HL-60 (cell line): ENCODE data around the gene CRYBA2.

Experiments used
- DNase-seq, 2 experiments: peaks; one replicate each; pipeline ENCODE4 v3.0.0-alpha.2; 2010 to 2020; ENCODE audit warnings: low read depth in 1 of 2, low spot score in 1 of 2
- H3K27ac ChIP-seq: fragments of 250-450 bp; sonication (Bioruptor Pico); replicated peaks from 2 replicates; pipeline ENCODE4 v1.5.1; 2020; ENCODE audit warnings: mild to moderate bottlenecking, moderate library complexity
- H3K27me3 ChIP-seq: fragments of 250-450 bp; sonication (Bioruptor Pico); 2 replicates; pipeline ENCODE4 v1.5.1; 2021; ENCODE audit warnings: mild to moderate bottlenecking, moderate library complexity; ENCODE audit not compliant: insufficient read depth, poor library complexity, severe bottlenecking
- H3K4me3 ChIP-seq: replicated peaks from 2 replicates; pipeline ENCODE4 v1.5.1; 2011; ENCODE audit warnings: mild to moderate bottlenecking, control low read depth, low read length; ENCODE audit not compliant: insufficient read depth
- GABPA ChIP-seq: IDR thresholded peaks from 2 replicates; pipeline ENCODE4 v1.6.1; 2012; ENCODE audit warnings: low read depth
- POLR2AphosphoS5 ChIP-seq: IDR thresholded peaks from 2 replicates; pipeline ENCODE4 v1.6.1; 2012; ENCODE audit warnings: low read depth
- SPI1 ChIP-seq: IDR thresholded peaks from 2 replicates; pipeline ENCODE4 v1.6.1; 2012; ENCODE audit warnings: low read depth, mild to moderate bottlenecking, borderline replicate concordance
- TF ChIP-seq, protein P1 (sequence below): IDR thresholded peaks from one replicate; pipeline ENCODE4 v1.5.1; 2011; ENCODE audit warnings: low read length, control low read depth, inconsistent platforms; ENCODE audit not compliant: insufficient read depth
- TF ChIP-seq, protein P2 (sequence below): IDR thresholded peaks from 2 replicates; pipeline ENCODE4 v1.6.1; 2012; ENCODE audit warnings: low read depth; ENCODE audit not compliant: insufficient replicate concordance

The CRYBA2 gene

DNA sequence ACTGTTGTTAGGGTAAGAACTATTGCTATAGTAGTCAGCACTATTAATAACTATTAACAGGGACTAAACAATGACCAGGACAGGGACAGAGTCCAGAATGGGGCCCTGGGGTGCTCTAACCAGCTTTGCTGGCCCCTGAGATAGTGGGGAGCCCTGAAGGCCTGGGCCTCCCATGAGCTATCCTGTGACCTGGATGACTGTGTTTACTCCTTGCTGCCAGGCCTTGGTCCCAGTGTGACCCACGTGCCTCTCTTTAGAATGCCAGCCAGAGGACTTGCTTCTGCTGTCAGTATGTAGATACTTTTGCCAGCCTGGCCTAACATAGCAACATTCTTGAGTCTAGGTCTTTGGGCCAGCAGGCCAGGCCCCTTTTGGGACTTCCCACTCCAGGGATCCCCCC, 22.3 kb downstream of the CRYBA2 start:
- TF ChIP-seq SPI1 (no peak), POLR2AphosphoS5 (no peak)
- TF ChIP-seq, protein P1, sequence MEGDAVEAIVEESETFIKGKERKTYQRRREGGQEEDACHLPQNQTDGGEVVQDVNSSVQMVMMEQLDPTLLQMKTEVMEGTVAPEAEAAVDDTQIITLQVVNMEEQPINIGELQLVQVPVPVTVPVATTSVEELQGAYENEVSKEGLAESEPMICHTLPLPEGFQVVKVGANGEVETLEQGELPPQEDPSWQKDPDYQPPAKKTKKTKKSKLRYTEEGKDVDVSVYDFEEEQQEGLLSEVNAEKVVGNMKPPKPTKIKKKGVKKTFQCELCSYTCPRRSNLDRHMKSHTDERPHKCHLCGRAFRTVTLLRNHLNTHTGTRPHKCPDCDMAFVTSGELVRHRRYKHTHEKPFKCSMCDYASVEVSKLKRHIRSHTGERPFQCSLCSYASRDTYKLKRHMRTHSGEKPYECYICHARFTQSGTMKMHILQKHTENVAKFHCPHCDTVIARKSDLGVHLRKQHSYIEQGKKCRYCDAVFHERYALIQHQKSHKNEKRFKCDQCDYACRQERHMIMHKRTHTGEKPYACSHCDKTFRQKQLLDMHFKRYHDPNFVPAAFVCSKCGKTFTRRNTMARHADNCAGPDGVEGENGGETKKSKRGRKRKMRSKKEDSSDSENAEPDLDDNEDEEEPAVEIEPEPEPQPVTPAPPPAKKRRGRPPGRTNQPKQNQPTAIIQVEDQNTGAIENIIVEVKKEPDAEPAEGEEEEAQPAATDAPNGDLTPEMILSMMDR, result no peak
- TF ChIP-seq, protein P2, sequence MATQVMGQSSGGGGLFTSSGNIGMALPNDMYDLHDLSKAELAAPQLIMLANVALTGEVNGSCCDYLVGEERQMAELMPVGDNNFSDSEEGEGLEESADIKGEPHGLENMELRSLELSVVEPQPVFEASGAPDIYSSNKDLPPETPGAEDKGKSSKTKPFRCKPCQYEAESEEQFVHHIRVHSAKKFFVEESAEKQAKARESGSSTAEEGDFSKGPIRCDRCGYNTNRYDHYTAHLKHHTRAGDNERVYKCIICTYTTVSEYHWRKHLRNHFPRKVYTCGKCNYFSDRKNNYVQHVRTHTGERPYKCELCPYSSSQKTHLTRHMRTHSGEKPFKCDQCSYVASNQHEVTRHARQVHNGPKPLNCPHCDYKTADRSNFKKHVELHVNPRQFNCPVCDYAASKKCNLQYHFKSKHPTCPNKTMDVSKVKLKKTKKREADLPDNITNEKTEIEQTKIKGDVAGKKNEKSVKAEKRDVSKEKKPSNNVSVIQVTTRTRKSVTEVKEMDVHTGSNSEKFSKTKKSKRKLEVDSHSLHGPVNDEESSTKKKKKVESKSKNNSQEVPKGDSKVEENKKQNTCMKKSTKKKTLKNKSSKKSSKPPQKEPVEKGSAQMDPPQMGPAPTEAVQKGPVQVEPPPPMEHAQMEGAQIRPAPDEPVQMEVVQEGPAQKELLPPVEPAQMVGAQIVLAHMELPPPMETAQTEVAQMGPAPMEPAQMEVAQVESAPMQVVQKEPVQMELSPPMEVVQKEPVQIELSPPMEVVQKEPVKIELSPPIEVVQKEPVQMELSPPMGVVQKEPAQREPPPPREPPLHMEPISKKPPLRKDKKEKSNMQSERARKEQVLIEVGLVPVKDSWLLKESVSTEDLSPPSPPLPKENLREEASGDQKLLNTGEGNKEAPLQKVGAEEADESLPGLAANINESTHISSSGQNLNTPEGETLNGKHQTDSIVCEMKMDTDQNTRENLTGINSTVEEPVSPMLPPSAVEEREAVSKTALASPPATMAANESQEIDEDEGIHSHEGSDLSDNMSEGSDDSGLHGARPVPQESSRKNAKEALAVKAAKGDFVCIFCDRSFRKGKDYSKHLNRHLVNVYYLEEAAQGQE, result no peak
- Histone ChIP-seq H3K27me3 (peaks cover 8% of the 10 kb centered on the region), H3K4me3 (no peak overlapping the region), H3K27ac (no peak overlapping the region)
- DNase-seq, result no peak

DNA sequence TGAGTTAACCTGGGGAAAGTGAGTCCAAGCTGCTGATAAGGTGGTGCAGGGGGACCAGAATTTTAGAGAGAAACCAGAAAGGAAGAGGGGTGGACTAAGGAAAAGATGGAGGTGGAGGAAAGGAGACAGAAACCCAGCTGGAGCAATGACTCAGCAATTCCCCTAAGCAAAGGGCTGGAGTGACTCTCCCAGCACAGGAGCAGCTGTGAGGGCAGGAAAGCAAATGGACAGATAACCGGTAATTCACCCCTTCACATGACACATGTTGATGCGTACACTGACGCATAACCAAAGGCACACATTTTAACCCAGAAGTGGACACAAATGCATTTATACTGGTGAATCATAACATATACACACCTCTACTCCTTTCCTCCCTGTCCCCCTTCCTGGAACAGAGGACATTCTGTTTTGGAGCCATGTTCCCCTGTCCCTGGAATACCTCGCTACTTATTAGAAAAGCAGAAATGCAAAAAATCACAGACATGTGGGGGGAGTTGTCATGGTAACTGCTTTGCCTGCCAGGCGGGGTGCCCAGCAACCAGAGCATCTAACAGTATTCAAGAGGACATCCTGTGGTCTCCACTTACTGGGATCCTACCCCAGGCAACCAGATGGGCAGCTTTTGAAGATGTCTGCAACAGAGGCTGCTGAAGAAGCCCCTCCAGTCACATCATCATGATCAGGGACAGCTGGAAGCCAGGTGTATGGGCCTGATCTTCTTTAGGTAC, 29.0 kb downstream of the CRYBA2 start:
- no peak for DNase-seq
- Histone ChIP-seq H3K27me3 (peaks cover 55% of the 10 kb centered on the region), H3K27ac (no peak overlapping the region), H3K4me3 (no peak overlapping the region)
- TF ChIP-seq, protein P2, result no peak
- no peak for TF ChIP-seq SPI1
- TF ChIP-seq GABPA, result no peak
- TF ChIP-seq POLR2AphosphoS5, result no peak
- TF ChIP-seq, protein P1, result no peak

DNA sequence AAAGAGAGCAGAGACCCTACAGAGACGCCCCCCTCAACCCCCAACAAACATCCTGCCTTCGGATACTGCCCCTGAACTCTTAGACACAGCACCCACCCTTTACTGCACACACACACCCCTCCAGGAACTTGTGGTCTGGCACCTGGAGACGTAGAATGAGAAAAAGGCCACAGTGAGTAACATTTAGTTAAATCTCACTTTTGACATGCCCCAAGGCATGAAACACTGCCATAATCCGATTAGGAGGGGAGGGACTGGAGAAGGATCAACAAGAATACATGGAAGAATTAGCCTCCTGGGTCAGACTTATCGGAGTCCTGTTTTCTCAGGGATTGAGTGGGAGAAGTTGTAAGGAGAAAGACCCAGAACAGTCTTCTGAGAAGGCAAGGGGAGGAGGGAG, 29.6 kb downstream of the CRYBA2 start:
- peaks cover 61% of the 10 kb centered on the region for H3K27me3 ChIP-seq
- DNase-seq, result no peak
- no peak overlapping the region for H3K27ac ChIP-seq
- no peak overlapping the region for H3K4me3 ChIP-seq
- TF ChIP-seq, protein P1, result no peak
- TF ChIP-seq GABPA (no peak), POLR2AphosphoS5 (no peak), SPI1 (no peak)
- TF ChIP-seq, protein P2, result no peak
